Stimulated activated CD4-positive, alpha-beta T cell treated with anti-CD3 and anti-CD28 coated beads, Interleukin-4, amount 100 ng/mL, for 4 hours (primary cell): ENCODE measurements around the gene GRIK4.

Source experiments
- DNase-seq, 2 experiments: peaks; one replicate each; pipeline ENCODE4 v3.0.0-alpha.2; 2020

Gene GRIK4

GRCh38 chr11:120818097-120818496 is 306.5 kb downstream of the GRIK4 start:
- DNase-seq: no peak

GRCh38 chr11:120819003-120819402 is 307.5 kb downstream of the GRIK4 start:
- no peak for DNase-seq

- no peak for DNase-seq
These were observed 308.2 kb downstream of the GRIK4 start for GRCh38 chr11:120819437-120820365.

- DNase-seq: no peak
These were observed 311.6 kb downstream of the GRIK4 start for GRCh38 chr11:120823159-120823558.

- DNase-seq: no peak
These were observed 312.7 kb downstream of the GRIK4 start for GRCh38 chr11:120824242-120824641.

- DNase-seq: no peak
These were observed 315.6 kb downstream of the GRIK4 start for GRCh38 chr11:120827198-120827597.

- DNase-seq: no peak
These were observed 316.3 kb downstream of the GRIK4 start for GRCh38 chr11:120827820-120828219.

- DNase-seq: no peak
These were observed 317.3 kb downstream of the GRIK4 start for GRCh38 chr11:120828847-120829246.

- DNase-seq: no peak
These were observed 318.6 kb downstream of the GRIK4 start for GRCh38 chr11:120830085-120830620.

GRCh38 chr11:120832481-120833238 is 321.1 kb downstream of the GRIK4 start:
- DNase-seq: no peak

GRCh38 chr11:120834686-120835210 is 323.2 kb downstream of the GRIK4 start:
- DNase-seq: no peak

GRCh38 chr11:120835601-120836228 is 324.2 kb downstream of the GRIK4 start:
- DNase-seq: no peak

- DNase-seq: no peak
These were observed 326.1 kb downstream of the GRIK4 start for GRCh38 chr11:120837696-120838095.

GRCh38 chr11:120839201-120839600 is 327.7 kb downstream of the GRIK4 start:
- no peak for DNase-seq

- no peak for DNase-seq
These were observed 328.4 kb downstream of the GRIK4 start for GRCh38 chr11:120839846-120840402.

GRCh38 chr11:120840661-120841060 is 329.1 kb downstream of the GRIK4 start:
- DNase-seq: no peak

GRCh38 chr11:120841074-120841473 is 329.5 kb downstream of the GRIK4 start:
- DNase-seq: no peak

- no peak for DNase-seq
These were observed 330.6 kb downstream of the GRIK4 start for GRCh38 chr11:120842195-120842594.

GRCh38 chr11:120853435-120853834 is 341.9 kb downstream of the GRIK4 start:
- DNase-seq: no peak

GRCh38 chr11:120854988-120855387 is 343.4 kb downstream of the GRIK4 start:
- DNase-seq: no peak

GRCh38 chr11:120857508-120857907 is 346.0 kb downstream of the GRIK4 start:
- no peak for DNase-seq

GRCh38 chr11:120858740-120859139 is 347.2 kb downstream of the GRIK4 start:
- DNase-seq: no peak
